HepG2 (cell line): ENCODE data around the gene UMOD. TPM values are rescaled to one million over a fixed set of nuclear protein-coding genes. Genes with fewer than 3 reads are reported as not detected.

Experiments
- ATAC-seq: fragments of 200-7000 bp; cut with Tn5 transposase; 3 replicates; pipeline ENCODE4 v1.9.1; 2020; ENCODE audit warnings: mild to moderate bottlenecking, moderate library complexity
- BruUV-seq: library from RNA; stranded (reverse); fragments of 400-500 nt; replicated peaks from 2 replicates; lab custom pipeline; 2021; lab: Mats Ljungman, UMichigan
- CTCF ChIA-PET: fragments of 300-600 bp; formaldehyde crosslinking; extraction: SDS; loops from one replicate; lab custom pipeline; 2021; ENCODE audit warnings: low total read pairs, inconsistent platforms, low intra/inter-chr PET ratio; lab: Yijun Ruan, JAX
- POLR2A ChIA-PET: fragments of 350-600 bp; sonication (Branson Sonifier 250); formaldehyde crosslinking; loops from one replicate; lab custom pipeline; 2020; ENCODE audit warnings: antibody characterized with exemption, inconsistent platforms; lab: Yijun Ruan, JAX
- DNase-seq: peaks from one replicate; pipeline ENCODE4 v3.0.0-alpha.2; 2015; ENCODE audit warnings: low spot score
- FAIRE-seq: peaks from 3 replicates; lab custom pipeline; 2011; peaks lifted over from hg19 to GRCh38; lab: Jason Lieb, UNC
- H2AFZ ChIP-seq: one replicate; pipeline ENCODE4 v1.6.1; 2011; ENCODE audit warnings: low read length, inconsistent platforms
- H3K27ac ChIP-seq: fragments of 300-600 bp; 3 replicates; pipeline ENCODE4 v1.8.0; 2011; ENCODE audit warnings: mixed run types, mild to moderate bottlenecking, mixed read lengths, low read length, inconsistent platforms; ENCODE audit not compliant: insufficient read depth; ENCODE audit errors: extremely low read length
- H3K27me3 ChIP-seq, 2 experiments: fragments of 200-600 bp in 1 of 2; 2 replicates in 1 of 2; 3 replicates in 1 of 2; pipeline versions ENCODE4 v1.6.0 to v1.8.0; 2011; ENCODE audit warnings: low read length in 2 of 2, mild to moderate bottlenecking in 2 of 2, moderate library complexity in 2 of 2, inconsistent platforms in 1 of 2; ENCODE audit not compliant: insufficient read depth in 2 of 2, control insufficient read depth in 1 of 2
- H3K36me3 ChIP-seq, 2 experiments: fragments of 200-600 bp in 1 of 2; replicated peaks in 1 of 2; 2 replicates in 1 of 2; 3 replicates in 1 of 2; pipeline versions ENCODE4 v1.5.1 to v1.8.0; 2011; ENCODE audit warnings: low read length in 2 of 2, inconsistent platforms in 1 of 2; ENCODE audit not compliant: insufficient read depth in 2 of 2, control insufficient read depth in 1 of 2
- H3K4me1 ChIP-seq: 2 replicates; pipeline ENCODE4 v1.5.1; 2012; ENCODE audit warnings: low read length, inconsistent platforms; ENCODE audit not compliant: insufficient read depth
- H3K4me2 ChIP-seq: 2 replicates; pipeline ENCODE4 v1.6.0; 2011; ENCODE audit warnings: low read depth, low read length, inconsistent platforms
- H3K4me3 ChIP-seq, 3 experiments: fragments of 200-600 bp in 1 of 3; sonication (generic), shearing (Covaris generic) in 1 of 3; replicated peaks in 1 of 3; 2 replicates each; pipeline ENCODE4 v1.5.1; 2011 to 2016; ENCODE audit warnings: low read length in 3 of 3, inconsistent platforms in 2 of 3, low read depth in 2 of 3, mild to moderate bottlenecking in 2 of 3, control low read depth in 1 of 3, mixed read lengths in 1 of 3; ENCODE audit not compliant: insufficient read depth in 1 of 3
- H3K79me2 ChIP-seq: one replicate; pipeline ENCODE4 v1.6.1; 2011; ENCODE audit warnings: low read length, inconsistent platforms; ENCODE audit not compliant: insufficient read depth
- H3K9ac ChIP-seq: 2 replicates; pipeline ENCODE4 v1.6.0; 2011; ENCODE audit warnings: mild to moderate bottlenecking, low read depth, low read length, inconsistent platforms; ENCODE audit not compliant: insufficient read depth
- H3K9me3 ChIP-seq: 2 replicates; pipeline ENCODE4 v1.5.1; 2012; ENCODE audit warnings: mild to moderate bottlenecking, low read length
- H4K20me1 ChIP-seq: 2 replicates; pipeline ENCODE4 v1.6.0; 2011; ENCODE audit warnings: inconsistent platforms, mild to moderate bottlenecking, low read length, moderate library complexity; ENCODE audit not compliant: insufficient read depth
- BRF2 ChIP-seq: sonication (generic); formaldehyde crosslinking; IDR thresholded peaks from 2 replicates; pipeline ENCODE4 v1.8.1; 2022; ENCODE audit warnings: mild to moderate bottlenecking, missing genetic modification reagents
- CCAR2 ChIP-seq: fragments of 200-400 bp; formaldehyde crosslinking; optimal IDR thresholded peaks from 2 replicates; pipeline ENCODE3; 2018; ENCODE audit warnings: low read depth, mild to moderate bottlenecking, low read length, moderate library complexity
- CSRNP1 ChIP-seq: sonication (generic); formaldehyde crosslinking; IDR thresholded peaks from 2 replicates; pipeline ENCODE4 v1.8.1; 2023; ENCODE audit warnings: mild to moderate bottlenecking, missing genetic modification reagents
- FLYWCH1 ChIP-seq: sonication (generic); formaldehyde crosslinking; IDR thresholded peaks from 2 replicates; pipeline ENCODE4 v1.8.1; 2023; ENCODE audit warnings: mild to moderate bottlenecking, missing genetic modification reagents
- NCOA2 ChIP-seq: sonication (generic); formaldehyde crosslinking; IDR thresholded peaks from 2 replicates; pipeline ENCODE4 v1.8.0; 2022; ENCODE audit warnings: inconsistent platforms
- PHF8 ChIP-seq: sonication (generic); formaldehyde crosslinking; IDR thresholded peaks from 2 replicates; pipeline ENCODE4 v1.5.0; 2020; ENCODE audit warnings: missing genetic modification reagents
- SETDB1 ChIP-seq: sonication (generic); formaldehyde crosslinking; IDR thresholded peaks from 2 replicates; pipeline ENCODE4 v1.5.1; 2020; ENCODE audit warnings: missing genetic modification reagents, mild to moderate bottlenecking, borderline replicate concordance
- SPEN ChIP-seq: sonication (generic); formaldehyde crosslinking; IDR thresholded peaks from 2 replicates; pipeline ENCODE4 v1.5.1; 2020; ENCODE audit warnings: low read depth, mild to moderate bottlenecking, missing genetic modification reagents
- ZHX2 ChIP-seq, 2 experiments: sonication (generic) in 1 of 2; formaldehyde crosslinking in 1 of 2; IDR thresholded peaks; 2 replicates each; pipeline versions ENCODE4 v1.6.1 to v1.9.0; 2014 to 2022; ENCODE audit warnings: antibody characterized with exemption in 1 of 2, borderline replicate concordance in 1 of 2, inconsistent platforms in 1 of 2, low read depth in 1 of 2, missing genetic modification reagents in 1 of 2
- ZNF10 ChIP-seq: sonication (generic); formaldehyde crosslinking; IDR thresholded peaks from 2 replicates; pipeline ENCODE4 v1.4.0; 2020; ENCODE audit warnings: mild to moderate bottlenecking, low read depth, missing genetic modification reagents, borderline replicate concordance
- ZNF337 ChIP-seq: sonication (generic); formaldehyde crosslinking; IDR thresholded peaks from 2 replicates; pipeline ENCODE4 v1.5.1; 2020; ENCODE audit warnings: missing genetic modification reagents, low read depth, mild to moderate bottlenecking, borderline replicate concordance
- ZNF724P ChIP-seq: sonication (generic); formaldehyde crosslinking; IDR thresholded peaks from 2 replicates; pipeline ENCODE4 v1.8.0; 2022; ENCODE audit warnings: missing genetic modification reagents, borderline replicate concordance
- ZNF770 ChIP-seq: sonication (generic); formaldehyde crosslinking; IDR thresholded peaks from 2 replicates; pipeline ENCODE4 v1.5.0; 2020; ENCODE audit warnings: mild to moderate bottlenecking, missing genetic modification reagents
- ZSCAN29 ChIP-seq: sonication (generic); formaldehyde crosslinking; conservative IDR thresholded peaks from 2 replicates; pipeline ENCODE4 v1.4.0; 2020; ENCODE audit warnings: mild to moderate bottlenecking, missing genetic modification reagents
- WGBS: methylation state at CpG from one replicate; pipeline ENCODE4 v1.1.6; 2017; ENCODE audit warnings: low lambda C conversion rate; 5-methylcytosine and 5-hydroxymethylcytosine counted together
- in situ Hi-C: cut with HindIII; loops from 2 replicates; pipeline ENCODE4 v1.10.0; 2017; ENCODE audit warnings: low pct_unique_long_range_greater_than_20kb; ENCODE audit not compliant: extremely low pct_ligation_motif_present
- intact Hi-C: fragments of 100-400 bp; cut with micrococcal nuclease; formaldehyde crosslinking; loops from one replicate; pipeline ENCODE4 v1.10.0; 2022; ENCODE audit not compliant: unreplicated experiment
- polyA plus RNA-seq, 8 experiments: library from polyadenylated mRNA; depleted of rRNA in 3 of 8; stranded (reverse) in 7 of 8; unstranded in 1 of 8; fragments of >200 nt; fragmentation: Illumina TruSeq in 4 of 8; extraction: Trizol in 4 of 8; gene quantifications; 2 replicates each; pipeline versions ENCODE4 v1.2.1 to v1.2.3, GENCODE V29; 2011 to 2016; ENCODE audit warnings: low read depth in 4 of 8, missing spikeins in 1 of 8, mixed read lengths in 1 of 8; ENCODE audit not compliant: insufficient read depth in 1 of 8
- total RNA-seq, 5 experiments: library from RNA; depleted of rRNA; stranded (reverse); fragments of >200 nt; fragmentation: Illumina TruSeq; extraction: Trizol; gene quantifications; 2 replicates each; pipeline ENCODE4 v1.2.3, GENCODE V29; 2016; ENCODE audit warnings: low read depth in 1 of 5

UMOD gene
- total and polyA plus RNA-seq, 2 of the 13 experiments (the other 11 are each of a cell fraction or from before 2014, with no cell fraction given), result not detected

GRCh38 chr16:20339744-20340143 is 12.8 kb downstream of the UMOD start:
- Histone ChIP-seq H4K20me1 (no peaks in the 10 kb centered on the region), H2AFZ (no peak overlapping the region), H3K4me1 (no peaks in the 10 kb centered on the region), H3K9me3 (no peaks in the 10 kb centered on the region), H3K36me3 (no peaks in the 10 kb centered on the region), H3K27ac (no peak overlapping the region), H3K9ac (no peak overlapping the region), H3K79me2 (no peaks in the 10 kb centered on the region), H3K27me3 (peaks cover 0 to 24% of the 10 kb centered on the region in 2 experiments; a peak in 4 of 5 replicates), H3K4me3 (no peak overlapping the region), H3K4me2 (no peak overlapping the region)
- intact Hi-C loops, result no loop called here
- ChIA-PET POLR2A (no interaction called here), CTCF (no interaction called here)
- BruUV-seq, result no TSS peak
- DNase-seq, result no peak
- 20% methylated on average over 3 of the region's 3 CpGs for WGBS
- in situ Hi-C loops, result no loop called here
- no peak for FAIRE-seq
- no peak for ATAC-seq
- TF ChIP-seq ZNF10 (CRISPR knock-in tag) (no peak), PHF8 (no peak), SETDB1 (no peak), ZNF724P (CRISPR knock-in tag) (no peak), ZHX2 (IDR thresholded peaks at IDR 0.05; ENCODE audit: low read depth) (no peak), ZHX2 (CRISPR knock-in tag; IDR thresholded peaks at IDR 0.05; ENCODE audit: borderline replicate concordance) (no peak), SPEN (no peak), ZNF337 (CRISPR knock-in tag) (no peak), ZNF770 (CRISPR knock-in tag) (no peak), BRF2 (CRISPR knock-in tag) (no peak), FLYWCH1 (CRISPR knock-in tag) (no peak), CCAR2 (no peak), ZSCAN29 (CRISPR knock-in tag) (no peak), NCOA2 (CRISPR knock-in tag) (no peak), CSRNP1 (no peak)
